HG03571 (cell line): ENCODE measurements around the gene SRSF2.
"Not testable (repeated sequence)": the region's sequence is repeated elsewhere in the genome, so short reads cannot be mapped to it uniquely, and the experiment has no call there.

Experiments used
- ATAC-seq: cut with Tn5 transposase; IDR thresholded peaks from one replicate; pipeline ENCODE4 v1.9.1; 2021; ENCODE audit not compliant: unreplicated experiment

Gene SRSF2

DNA sequence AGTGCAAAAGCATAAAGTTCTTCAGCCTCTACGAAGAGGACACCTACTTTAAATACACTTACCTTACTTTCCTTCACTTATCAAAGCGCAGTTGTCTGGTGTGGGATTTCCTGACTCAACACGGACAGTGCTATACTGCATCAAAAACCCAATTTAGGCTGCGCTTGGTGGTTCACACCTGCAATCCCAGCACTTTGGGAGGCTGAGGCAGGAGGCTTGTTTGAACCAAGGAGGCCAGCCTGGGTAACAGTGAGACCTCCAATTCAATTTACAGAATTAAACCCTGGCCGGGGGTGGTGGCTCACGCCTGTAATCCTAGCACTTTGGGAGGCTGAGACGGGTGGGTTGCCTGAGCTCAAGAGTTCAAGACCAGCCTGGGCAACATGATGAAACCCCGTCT is 14.9 kb downstream of the SRSF2 start:
- no peak for ATAC-seq

DNA sequence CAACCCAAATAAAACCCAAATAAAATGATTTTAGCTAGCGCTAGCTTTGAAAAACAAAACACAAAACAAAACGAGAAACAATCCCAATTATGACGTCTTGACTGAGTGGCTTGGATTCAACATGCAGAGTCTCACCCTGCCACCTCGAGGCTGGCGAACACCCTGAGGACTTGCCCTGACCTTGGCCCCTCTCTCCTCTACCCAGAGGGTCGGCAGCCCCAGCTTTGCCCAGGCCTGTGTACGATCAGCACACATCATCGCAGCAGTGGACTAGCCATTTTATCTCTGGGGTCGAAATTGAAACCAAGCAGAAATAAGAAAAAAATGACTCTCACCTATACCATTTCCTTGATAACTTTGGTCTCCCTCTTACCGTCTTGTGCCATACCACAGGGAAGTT is 15.7 kb downstream of the SRSF2 start:
- no peak for ATAC-seq

DNA sequence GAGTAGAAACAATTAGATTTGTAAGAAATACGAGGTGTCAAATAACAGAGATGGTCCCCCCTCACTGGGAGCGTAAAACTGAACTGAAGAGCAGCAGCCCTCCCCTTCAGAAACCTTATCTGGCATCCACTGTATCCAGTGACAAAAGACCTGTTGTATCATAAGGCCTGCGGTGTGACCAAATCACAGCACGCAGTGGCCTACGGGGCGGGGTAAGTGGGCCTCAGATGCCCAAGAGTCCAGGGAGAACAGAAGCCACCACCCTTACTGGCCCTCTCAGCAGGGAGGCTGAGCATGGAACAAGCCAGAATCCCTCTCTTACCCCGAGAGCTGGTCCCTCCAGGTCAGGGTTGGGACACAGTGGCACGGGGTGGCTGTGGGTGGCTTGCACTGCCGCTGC is 16.2 kb downstream of the SRSF2 start:
- ATAC-seq = no peak

DNA sequence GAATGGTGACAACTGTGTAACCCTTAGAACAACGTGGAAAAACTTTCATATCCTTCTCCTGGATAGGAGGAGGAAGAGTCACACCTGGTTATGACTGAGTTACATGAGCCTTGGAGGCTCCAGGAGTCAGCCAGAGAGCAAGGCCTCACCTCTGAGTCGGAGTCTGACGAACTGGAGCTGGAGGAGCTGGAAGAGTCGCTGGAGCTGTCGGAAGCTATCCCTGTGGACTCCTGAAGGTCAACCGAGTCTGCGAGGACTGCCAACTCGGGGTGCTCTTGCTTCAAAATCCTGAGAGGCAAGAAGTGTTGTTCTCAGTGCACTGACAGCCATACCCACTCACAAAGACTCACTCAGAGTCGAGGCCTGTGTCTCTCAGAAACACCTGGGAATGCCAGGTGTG is 16.9 kb downstream of the SRSF2 start:
- ATAC-seq = no peak

DNA sequence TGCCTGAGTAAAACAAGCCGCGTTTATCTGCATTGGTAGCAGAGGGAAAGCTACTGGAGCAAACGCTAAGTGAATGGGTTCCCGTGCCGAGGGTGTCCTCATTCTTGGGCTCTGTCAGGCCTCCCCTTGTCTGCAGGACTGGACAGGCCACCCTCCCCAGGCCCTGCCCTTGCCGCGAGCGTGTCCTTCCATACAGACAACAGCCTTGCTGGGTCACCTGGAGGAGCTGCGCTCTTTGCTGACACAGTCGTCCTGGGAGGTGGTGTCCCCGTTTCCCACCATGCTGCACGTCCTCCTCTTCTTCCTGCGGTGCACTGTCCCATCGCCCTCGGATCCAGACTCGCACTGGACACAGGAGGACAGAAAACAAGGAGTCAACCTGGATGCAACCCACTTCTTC is 18.6 kb downstream of the SRSF2 start:
- ATAC-seq = no peak

DNA sequence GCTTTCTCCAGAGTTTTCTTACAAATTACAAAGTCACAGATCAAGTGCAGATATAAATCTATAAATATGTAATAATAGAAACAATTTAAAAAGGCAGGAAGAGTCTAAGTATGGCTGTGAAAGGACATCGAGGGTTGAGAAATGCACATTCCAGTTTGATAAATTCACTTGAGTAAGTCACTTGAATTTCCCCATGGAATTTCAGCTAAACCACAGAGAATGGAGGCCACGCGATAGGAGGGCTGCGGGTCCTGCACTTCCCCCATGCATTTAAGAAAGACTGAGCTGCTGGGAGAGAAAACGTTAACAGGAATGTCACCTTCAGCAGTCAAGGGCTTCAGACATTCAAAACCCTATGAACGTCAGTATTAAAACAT is 20.3 kb downstream of the SRSF2 start:
- no peak for ATAC-seq

DNA sequence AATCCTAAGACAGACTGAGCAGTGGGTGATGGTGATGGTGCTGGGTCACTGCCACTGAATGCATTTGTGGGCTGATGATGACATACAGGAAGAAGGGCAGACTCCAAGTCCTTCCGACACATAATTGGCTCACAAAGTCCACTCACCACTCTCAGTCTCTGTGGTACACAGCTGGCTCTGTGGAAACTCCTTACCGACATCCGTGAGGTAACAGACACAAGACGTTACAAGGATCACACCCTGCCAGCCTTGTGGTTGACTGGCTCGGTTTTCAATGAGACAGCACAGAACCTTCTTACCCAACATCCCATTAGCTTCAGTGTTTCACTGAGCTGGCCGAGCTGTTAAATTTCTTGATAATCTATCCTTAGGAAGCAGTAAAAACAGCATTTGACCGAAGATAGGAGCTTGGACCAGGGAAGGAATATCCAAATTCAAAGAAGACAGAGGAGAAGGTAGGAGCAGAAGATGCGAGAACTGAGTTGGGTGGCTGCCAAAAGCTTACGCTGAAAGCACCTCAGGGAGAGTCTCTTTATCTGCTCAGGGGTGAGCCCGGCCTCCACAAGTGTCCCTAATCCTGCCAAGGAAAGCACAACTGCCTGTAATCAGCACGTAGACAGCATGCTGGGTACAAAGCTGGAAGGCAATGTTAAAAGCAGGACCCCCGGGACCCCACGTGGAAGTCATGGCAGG is 20.8 kb downstream of the SRSF2 start:
- ATAC-seq = no peak

DNA sequence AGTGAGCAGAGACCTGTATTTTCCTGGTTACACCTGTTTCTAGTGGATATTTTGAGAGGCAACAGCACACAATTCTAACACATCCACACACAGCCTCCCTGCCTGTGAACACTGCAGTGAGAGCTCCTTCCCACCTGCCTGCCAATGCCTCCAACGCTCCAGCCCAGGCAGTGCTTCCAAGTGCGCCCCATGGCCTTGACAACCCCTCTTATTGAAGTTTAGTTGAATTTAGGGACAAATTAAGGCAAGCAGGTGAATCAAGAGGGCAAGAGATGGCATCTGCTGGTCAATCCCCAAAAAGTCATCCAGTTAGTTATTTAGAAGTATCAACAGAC is 21.7 kb downstream of the SRSF2 start:
- ATAC-seq = no peak

DNA sequence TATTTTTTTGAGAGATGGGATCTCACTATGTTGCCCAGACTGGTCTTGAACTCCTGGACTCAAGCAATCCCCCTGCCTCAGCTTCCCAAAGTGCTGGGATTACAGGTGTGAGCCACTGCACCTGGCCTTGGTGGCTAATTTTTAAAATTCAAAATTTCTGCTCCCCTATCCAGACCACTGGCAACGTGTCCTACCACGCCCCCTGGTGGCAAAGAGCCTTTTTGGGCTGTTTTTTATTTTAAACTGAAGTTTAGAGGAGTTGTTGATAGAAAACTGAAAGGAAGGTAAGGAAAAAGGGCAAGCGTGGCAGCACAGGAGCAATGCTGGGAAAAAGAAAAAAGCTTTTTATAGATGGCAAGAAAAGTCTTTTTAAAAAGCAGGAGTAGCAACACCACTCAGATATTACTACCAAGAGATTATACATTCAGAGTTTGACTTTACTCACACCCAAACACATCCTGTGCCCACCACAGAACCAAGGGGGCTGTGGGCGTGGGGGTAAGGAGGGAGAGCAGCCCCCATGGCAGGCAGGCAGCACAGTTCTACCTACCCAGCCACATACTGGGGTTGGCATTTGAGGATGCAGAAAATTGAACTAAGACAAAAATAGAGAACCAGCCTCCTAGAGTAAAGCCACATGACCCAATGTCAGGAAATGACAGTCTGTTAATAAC is 22.2 kb downstream of the SRSF2 start:
- ATAC-seq = no peak

DNA sequence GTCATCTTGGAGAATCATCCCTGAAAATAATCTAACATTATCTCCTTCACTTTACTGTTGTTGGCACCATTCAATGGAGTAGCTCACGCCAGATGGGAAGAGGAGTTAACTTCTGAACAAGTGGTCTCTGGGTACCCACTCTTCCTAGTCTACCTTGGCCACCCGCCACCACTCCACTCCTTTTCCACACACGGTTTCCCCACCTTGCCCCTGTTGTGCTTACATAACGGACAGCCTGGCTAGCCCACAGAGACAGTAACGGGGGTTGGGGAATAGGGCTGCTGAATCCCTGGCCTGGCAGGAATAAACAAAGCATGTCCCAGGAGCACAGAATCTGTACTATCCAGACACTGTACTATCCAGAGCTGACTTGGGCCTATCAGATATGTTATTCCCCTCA is 22.8 kb downstream of the SRSF2 start:
- ATAC-seq = no peak

DNA sequence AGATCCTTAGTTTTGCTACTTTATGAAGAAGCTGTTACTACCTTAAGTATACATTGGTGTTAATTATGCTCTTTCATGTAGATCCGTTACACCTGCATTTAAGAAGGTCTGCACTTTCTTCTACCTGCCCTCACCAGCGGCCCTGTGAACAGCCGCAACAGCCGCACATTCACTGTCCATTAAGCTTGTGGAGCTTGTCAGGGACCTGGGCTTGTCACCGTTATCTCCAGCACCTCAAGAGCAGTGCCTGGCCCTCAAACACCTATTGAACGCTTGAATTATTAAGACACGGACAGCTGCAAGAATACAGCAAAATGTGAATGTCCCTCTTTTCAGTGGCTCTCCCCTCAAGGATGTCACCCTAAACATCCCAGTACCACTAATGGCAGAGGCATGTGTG is 23.4 kb downstream of the SRSF2 start:
- no peak for ATAC-seq

DNA sequence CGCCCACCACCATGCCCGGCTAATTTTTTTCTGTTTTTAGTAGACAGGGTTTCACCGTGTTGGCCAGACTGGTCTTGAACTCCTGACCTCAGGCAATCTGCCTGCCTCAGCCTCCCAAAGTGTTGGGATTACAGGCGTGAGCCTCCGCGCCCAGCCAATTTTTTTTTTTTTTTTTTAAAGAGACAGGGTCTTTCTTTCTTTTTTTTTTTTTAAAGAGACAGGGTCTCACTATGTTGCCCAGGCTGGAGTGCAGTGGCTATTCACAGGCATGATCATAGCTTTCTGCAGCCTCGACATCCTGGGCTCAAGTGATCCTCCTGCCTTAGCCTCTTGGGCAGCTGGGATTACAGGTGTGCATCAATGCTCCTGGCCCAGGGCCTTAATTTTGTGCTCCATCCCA is 24.8 kb downstream of the SRSF2 start:
- not testable (repeated sequence) for ATAC-seq

DNA sequence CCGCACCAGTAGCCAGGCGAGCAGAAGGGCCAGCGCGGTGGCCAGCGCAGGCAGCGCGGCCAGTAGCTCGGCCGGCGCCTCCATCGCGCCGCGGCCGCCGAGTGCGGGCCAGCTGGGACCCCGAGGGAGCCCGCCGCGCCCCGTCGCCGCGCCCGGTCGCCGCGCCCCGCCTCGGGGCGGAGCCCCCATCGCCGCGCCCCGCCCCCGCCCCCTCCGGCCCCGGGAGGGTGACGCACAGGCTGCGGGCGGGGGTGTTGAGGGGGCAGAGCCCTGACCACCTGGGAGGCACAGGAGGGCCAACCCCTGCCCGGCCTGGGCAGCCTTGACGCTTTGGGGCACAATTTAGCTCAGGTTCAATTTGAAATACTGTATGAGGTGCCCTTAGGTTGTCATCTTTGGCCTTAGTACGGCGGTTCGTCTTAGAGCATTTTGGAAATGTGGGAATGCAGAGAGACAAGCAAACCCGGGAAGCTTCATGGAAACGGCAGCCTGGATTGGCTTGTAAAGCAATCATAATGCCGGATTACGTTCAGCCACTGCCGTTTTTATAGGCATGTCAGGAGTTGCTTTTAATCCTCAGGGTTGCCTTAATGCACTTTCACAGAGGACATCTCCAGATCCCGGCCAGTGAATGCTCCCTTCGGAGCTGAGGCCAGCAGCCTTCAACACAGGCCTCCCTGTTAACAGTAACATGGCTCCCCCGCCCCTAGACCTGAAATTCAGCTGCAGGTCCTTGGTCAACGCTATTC is 26.1 kb downstream of the SRSF2 start, which contains the start of gene MXRA7:
TSS of gene MXRA7 (minus strand) at position 103 of the 749 bp plus-strand sequence. CDS start at position 84, 19 bp downstream.
- ATAC-seq = no peak

DNA sequence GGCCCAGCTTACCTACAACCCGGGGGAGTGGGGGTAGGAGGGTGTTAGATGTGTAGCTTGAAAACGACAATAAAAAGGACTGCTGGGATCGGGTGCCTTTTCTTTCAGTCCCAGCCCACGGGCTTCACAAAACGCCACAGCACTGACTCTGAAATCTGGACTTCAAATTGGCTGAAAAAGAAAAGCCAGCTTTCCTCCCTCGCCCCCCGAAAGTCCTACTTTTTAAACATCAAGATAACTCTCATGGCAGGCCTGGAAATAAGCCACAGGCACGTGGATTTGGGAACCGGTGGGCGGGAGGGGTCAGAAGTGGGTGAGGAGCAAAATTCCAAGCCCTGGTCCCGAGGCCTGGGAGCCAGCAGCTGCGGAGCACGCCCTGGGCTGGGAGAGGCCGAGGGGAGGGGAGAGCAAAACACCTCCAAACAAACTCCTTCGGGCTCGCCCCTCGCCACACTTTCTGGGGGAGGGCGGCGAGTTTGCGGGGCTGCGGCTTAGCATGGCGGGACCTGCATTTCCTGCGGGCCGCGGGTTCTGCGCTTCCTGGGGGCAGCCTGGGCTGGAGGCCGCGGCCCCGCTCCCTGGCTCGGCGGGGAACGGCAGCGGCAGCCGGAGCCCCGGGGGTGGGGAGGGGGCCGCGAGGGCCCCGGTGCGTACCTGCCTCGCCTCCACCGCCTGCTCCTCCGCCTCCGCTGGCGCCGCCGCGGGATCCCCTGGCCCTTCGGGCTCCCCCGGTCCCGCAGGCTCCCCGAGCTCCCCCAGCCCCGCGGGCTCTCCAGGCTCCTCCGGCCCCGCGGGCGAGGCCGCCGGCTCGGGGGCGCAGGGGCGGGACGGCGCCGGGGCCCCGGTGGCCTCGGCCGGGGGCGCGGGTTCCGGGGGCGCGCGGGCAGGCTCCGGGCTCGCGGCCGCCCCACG is 26.9 kb downstream of the SRSF2 start:
- ATAC-seq = not testable (repeated sequence)

DNA sequence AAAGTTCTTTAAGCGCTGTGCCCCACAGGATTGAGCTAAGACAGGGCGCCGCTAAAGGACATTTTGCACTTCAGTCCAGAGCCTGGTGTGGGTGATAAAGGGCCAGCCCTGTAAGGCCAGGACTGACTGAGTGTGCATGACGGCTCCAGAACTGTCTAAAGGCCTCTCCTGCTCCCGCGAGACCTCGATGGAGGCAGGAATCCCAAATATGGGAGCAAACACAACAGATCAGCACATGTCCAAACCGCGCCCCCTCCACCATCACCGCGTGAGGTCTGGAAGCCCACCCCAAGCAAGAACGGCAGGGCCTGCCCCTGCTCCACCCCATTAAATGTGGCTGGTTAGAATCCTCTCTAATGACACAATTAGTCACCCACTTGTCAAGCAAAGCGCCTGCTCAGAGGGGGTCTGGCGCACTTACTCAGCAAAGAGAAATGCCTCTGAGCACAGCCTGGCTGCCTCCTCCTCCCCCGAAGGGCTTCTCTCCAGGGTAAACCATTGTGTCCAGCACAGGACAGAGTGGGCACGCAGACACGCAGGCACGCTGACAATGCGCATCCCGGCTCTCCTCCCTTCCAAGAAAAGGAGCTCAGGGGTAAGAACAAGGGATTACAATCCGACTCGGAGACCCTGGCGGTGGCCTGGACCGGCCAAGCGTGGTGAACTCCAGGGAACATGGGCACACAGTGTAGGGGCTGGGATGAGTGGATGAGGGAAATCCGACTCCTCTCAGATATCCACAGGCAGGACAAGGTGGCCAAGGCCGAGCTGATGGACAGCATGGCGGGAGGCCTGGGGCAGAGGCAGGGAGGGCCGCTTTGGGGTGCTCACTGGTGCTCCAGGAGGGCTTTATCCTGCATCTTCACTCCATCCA is 27.8 kb downstream of the SRSF2 start:
- no peak for ATAC-seq

DNA sequence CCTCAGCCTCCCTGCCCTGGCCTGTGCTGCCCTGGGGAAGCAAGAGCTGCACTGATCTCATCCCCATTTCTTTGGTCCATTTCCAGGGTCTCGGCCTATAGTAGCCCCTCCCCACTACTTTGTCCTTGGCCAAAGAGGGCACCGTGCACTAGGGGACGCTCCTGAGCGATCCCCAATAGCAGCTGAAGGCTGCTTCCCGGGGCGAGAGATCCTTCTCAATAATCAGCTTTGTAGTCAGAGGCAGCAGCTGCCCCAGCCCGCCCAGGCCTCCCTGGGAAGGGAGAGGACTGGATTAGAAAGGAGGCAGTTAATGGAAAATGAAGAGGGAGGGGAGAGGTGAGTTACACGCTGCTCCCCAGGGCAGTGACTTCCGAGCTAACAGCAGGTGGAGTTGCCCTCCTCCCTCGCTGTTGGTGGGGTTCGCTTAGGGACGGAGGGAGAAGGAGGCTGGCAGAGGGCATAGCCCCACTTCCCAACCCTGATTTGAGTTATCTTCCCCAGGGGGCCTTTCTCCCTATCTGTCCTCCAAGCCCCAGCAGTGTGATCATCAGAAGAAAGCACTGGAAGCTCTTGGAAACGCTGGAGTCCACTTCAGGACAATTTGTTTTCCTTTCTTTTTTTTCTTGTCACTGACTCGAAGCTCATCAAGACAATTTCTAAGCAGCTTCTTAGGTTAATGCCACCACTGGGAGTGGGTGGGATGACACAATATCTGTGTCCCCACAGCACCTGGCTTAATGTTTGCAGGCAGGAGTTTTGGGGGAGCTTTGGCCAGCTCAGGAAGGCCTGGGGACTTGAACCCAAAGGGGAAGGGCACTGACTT is 28.9 kb downstream of the SRSF2 start:
- ATAC-seq = no peak

DNA sequence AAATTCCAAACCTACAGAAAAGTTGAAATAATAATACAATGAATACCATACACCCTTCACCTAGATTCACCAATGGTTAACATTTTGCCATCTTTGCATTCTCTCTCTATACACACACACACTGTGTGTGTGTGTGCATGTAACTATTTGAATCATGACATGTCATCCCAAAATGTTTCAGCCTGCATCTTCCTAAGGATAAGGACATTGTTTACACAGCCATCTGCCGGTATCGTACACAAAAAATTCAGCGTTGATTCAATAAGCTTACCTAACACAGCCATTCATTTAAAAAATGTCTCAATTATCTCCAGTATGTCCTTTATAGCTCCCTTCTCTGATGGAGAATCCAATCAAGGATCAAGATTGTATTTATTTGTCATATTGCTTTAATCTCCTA is 30.3 kb downstream of the SRSF2 start:
- ATAC-seq = no peak

DNA sequence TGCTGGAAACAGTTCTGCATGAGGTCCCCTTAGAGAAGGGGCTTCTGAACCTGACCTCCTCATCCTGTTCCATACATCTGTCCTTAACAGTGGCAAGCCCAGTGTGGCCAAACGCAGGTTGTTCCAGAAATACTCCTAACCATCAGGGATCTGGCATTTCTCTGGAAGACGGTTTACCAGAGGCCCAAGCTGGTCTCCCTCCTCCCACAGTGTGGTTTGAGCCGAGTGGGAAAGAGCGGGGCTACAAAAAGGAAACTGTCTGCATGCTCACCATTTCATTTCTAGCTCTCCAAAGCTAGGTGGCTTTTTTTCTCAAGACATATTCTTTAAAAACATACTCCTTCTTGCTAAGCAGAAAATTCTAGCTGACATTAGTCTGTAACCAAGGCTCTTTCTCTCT is 32.3 kb downstream of the SRSF2 start:
- ATAC-seq = no peak

DNA sequence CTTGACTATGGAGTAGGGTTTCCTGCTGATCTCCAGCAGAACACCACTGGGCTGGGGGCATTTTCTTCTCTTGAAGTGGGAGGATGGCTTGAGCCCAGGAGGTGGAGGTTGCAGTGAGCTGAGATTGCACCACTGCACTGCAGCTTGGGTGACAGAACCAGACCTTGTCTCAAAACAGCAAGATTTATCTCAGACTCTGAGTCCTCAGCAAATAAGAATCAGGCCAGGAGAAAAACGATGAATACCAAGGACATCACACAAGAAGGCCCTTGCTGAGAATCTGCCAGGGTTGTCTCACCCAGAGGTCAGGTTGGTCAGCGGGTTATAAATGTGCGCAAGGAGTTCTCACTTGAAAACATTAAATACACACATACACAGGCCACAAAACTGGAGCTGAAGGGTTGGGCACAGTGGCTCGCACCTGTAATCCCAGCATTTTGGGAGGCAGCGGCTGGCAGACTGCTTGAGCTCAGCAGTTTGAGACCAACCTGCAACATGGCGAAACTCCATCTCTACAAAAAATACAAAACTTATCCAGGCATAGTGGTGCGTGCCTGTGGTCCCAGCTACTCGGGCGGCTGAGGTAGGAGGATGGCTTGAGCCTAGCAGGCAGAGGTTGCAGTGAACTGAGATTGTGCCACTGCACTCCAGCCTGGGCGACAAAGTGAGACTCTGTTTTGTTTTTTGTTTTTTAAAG is 34.0 kb downstream of the SRSF2 start:
- no peak for ATAC-seq
